HG03095 (cell line): ENCODE data around the gene PRG3.
A peak's percentile ranks its signal among the peaks of the same experiment; 100 is the strongest.
"Not testable (repeated sequence)": the region's sequence is repeated elsewhere in the genome, so short reads cannot be mapped to it uniquely, and the experiment has no call there.

Source experiments
- ATAC-seq: cut with Tn5 transposase; IDR thresholded peaks from one replicate; pipeline ENCODE4 v1.9.1; 2021; ENCODE audit warnings: moderate library complexity; ENCODE audit not compliant: unreplicated experiment

PRG3 gene

GRCh38 chr11:57409321-57410100 lies 28.6 kb upstream of the PRG3 start:
- no peak for ATAC-seq

GRCh38 chr11:57408771-57409170 lies 27.8 kb upstream of the PRG3 start:
- no peak for ATAC-seq

GRCh38 chr11:57407941-57408475 lies 27.1 kb upstream of the PRG3 start:
- ATAC-seq: no peak

GRCh38 chr11:57407010-57407920 lies 26.3 kb upstream of the PRG3 start:
- ATAC-seq: no peak

GRCh38 chr11:57406337-57406904 lies 25.5 kb upstream of the PRG3 start:
- ATAC-seq: peak; percentile 77

- no peak for ATAC-seq
These were observed 24.4 kb upstream of the PRG3 start for GRCh38 chr11:57405271-57405860.

- no peak for ATAC-seq
These were observed 22.8 kb upstream of the PRG3 start for GRCh38 chr11:57403802-57404147.

- not testable (repeated sequence) for ATAC-seq
These were observed 22.3 kb upstream of the PRG3 start for GRCh38 chr11:57403003-57403801.

- ATAC-seq: no peak
These were observed 21.4 kb upstream of the PRG3 start for GRCh38 chr11:57402188-57403002.

GRCh38 chr11:57399972-57400578 lies 19.1 kb upstream of the PRG3 start:
- no peak for ATAC-seq

GRCh38 chr11:57399221-57399620 lies 18.3 kb upstream of the PRG3 start:
- no peak for ATAC-seq

- ATAC-seq: no peak
These were observed 16.5 kb upstream of the PRG3 start for GRCh38 chr11:57397394-57397990.

- ATAC-seq: no peak
These were observed 15.8 kb upstream of the PRG3 start for GRCh38 chr11:57396744-57397143.

- ATAC-seq: no peak
These were observed 15.1 kb upstream of the PRG3 start for GRCh38 chr11:57395905-57396623.

- ATAC-seq: no peak
These were observed 13.4 kb upstream of the PRG3 start for GRCh38 chr11:57394203-57394965.

GRCh38 chr11:57392763-57393105 lies 11.8 kb upstream of the PRG3 start:
- no peak for ATAC-seq

- no peak for ATAC-seq
These were observed 11.3 kb upstream of the PRG3 start for GRCh38 chr11:57392066-57392762.
